Gastroesophageal sphincter (tissue), 3 donors: ENCODE results near the gene BTNL3.

Source experiments
- POLR2A ChIP-seq, 2 donors: fragments of 450-650 bp; IDR thresholded peaks; one replicate each; pipeline ENCODE4 v1.6.1; 2017; ENCODE audit warnings: antibody characterized with exemption in 2 of 2, mild to moderate bottlenecking in 2 of 2, moderate library complexity in 1 of 2
- TF ChIP-seq, protein P1 (sequence below), 4 experiments: fragments of 200-600 bp in 2 of 4; fragments of 450-650 bp in 2 of 4; sonication (generic) in 1 of 4; IDR thresholded peaks; one replicate each; pipeline ENCODE4 v1.5.1; 2017 to 2019; ENCODE audit warnings: antibody characterized with exemption in 4 of 4, mild to moderate bottlenecking in 2 of 4, moderate library complexity in 2 of 4

DNA sequence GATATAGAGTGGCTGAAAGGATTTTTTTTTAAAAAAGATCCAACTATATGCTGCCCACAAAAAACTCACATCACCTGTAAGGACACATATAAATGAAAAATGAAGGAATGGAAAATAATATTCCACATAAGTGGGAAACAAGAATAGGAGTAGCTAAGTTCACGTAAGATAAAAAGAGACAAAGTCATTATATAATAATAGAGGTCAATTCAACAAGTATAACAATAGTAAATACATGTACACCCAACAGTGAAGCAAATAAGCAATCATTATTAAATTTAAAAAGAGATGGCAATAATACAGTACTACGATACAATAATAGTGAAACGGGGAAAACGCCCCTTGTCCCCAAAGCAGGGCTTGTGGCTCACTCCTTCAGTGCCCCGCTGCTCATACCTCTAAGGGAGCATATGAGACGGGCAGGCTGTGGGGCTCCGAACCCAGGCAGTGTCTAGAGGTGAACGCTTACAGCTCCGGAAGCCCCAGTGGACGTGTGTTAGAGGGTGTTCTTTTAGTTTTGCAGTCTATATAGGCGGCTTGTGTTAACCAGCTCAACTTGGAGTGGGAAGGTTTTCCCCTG is 38.9 kb downstream of the BTNL3 start:
- TF ChIP-seq, protein P1, sequence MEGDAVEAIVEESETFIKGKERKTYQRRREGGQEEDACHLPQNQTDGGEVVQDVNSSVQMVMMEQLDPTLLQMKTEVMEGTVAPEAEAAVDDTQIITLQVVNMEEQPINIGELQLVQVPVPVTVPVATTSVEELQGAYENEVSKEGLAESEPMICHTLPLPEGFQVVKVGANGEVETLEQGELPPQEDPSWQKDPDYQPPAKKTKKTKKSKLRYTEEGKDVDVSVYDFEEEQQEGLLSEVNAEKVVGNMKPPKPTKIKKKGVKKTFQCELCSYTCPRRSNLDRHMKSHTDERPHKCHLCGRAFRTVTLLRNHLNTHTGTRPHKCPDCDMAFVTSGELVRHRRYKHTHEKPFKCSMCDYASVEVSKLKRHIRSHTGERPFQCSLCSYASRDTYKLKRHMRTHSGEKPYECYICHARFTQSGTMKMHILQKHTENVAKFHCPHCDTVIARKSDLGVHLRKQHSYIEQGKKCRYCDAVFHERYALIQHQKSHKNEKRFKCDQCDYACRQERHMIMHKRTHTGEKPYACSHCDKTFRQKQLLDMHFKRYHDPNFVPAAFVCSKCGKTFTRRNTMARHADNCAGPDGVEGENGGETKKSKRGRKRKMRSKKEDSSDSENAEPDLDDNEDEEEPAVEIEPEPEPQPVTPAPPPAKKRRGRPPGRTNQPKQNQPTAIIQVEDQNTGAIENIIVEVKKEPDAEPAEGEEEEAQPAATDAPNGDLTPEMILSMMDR (IDR thresholded peaks at IDR 0.05): no peak
- no peak for TF ChIP-seq POLR2A (IDR thresholded peaks at IDR 0.05)
